SK-N-SH (cell line): ENCODE data around the gene MLLT6. TPM values are rescaled to one million over a fixed set of nuclear protein-coding genes. Genes with fewer than 3 reads are reported as not detected.

ENCODE experiments used
- CTCF ChIA-PET: fragments of 300-600, 350-600 bp; formaldehyde crosslinking; extraction: SDS; loops from one replicate; lab custom pipeline; 2021; lab: Yijun Ruan, JAX
- POLR2A ChIA-PET: fragments of 350-600 bp; sonication (Branson Sonifier 250); formaldehyde crosslinking; extraction: SDS; loops from one replicate; lab custom pipeline; 2020; ENCODE audit warnings: antibody characterized with exemption, inconsistent platforms; lab: Yijun Ruan, JAX
- DNase-seq: peaks from one replicate; pipeline ENCODE4 v3.0.0; 2012
- H2AFZ ChIP-seq: fragments of 200-600 bp; sonication (generic); 2 replicates; pipeline ENCODE4 v1.8.1; 2016; ENCODE audit warnings: antibody characterized with exemption, mild to moderate bottlenecking, low read depth
- H3F3A ChIP-seq: fragments of 200-600 bp; sonication (generic); replicated peaks from 2 replicates; pipeline ENCODE3; 2016; ENCODE audit warnings: antibody characterized with exemption, mild to moderate bottlenecking; ENCODE audit not compliant: insufficient read depth
- H3K27ac ChIP-seq, 2 experiments: fragments of 200-500 bp in 1 of 2; fragments of 200-600 bp in 1 of 2; sonication (Bioruptor generic) in 1 of 2; sonication (generic), shearing (Covaris generic) in 1 of 2; 2 replicates each; pipeline versions ENCODE4 v1.5.1 to v1.6.1; 2014 to 2016; ENCODE audit warnings: low read depth in 2 of 2, inconsistent platforms in 1 of 2, low read length in 1 of 2, mild to moderate bottlenecking in 1 of 2, mixed read lengths in 1 of 2
- H3K27me3 ChIP-seq: fragments of 200-600 bp; sonication (generic), shearing (Covaris generic); 2 replicates; pipeline ENCODE4 v1.6.1; 2016; ENCODE audit warnings: mixed run types; ENCODE audit not compliant: insufficient read depth
- H3K36me3 ChIP-seq, 2 experiments: fragments of 200-500 bp in 1 of 2; fragments of 200-600 bp in 1 of 2; sonication (Bioruptor generic) in 1 of 2; sonication (generic) in 1 of 2; replicated peaks in 1 of 2; 2 replicates each; pipeline versions ENCODE3 to v1.5.1; 2014 to 2016; ENCODE audit warnings: low read length in 1 of 2, mild to moderate bottlenecking in 1 of 2; ENCODE audit not compliant: insufficient read depth in 2 of 2, control insufficient read depth in 1 of 2
- H3K4me1 ChIP-seq, 2 experiments: fragments of 200-500 bp in 1 of 2; fragments of 200-600 bp in 1 of 2; sonication (Bioruptor generic) in 1 of 2; sonication (generic), shearing (Covaris generic) in 1 of 2; 2 replicates each; pipeline versions ENCODE4 v1.5.1 to v1.6.1; 2014 to 2016; ENCODE audit warnings: low read depth in 1 of 2, low read length in 1 of 2, mixed run types in 1 of 2; ENCODE audit not compliant: insufficient read depth in 2 of 2, control insufficient read depth in 1 of 2
- H3K4me2 ChIP-seq: fragments of 200-600 bp; sonication (generic), shearing (Covaris generic); 2 replicates; pipeline ENCODE4 v1.6.1; 2017; ENCODE audit warnings: mixed run types
- H3K4me3 ChIP-seq, 2 experiments: fragments of 200-500 bp in 1 of 2; fragments of 200-600 bp in 1 of 2; sonication (Bioruptor generic) in 1 of 2; sonication (generic), shearing (Covaris generic) in 1 of 2; 2 replicates each; pipeline versions ENCODE4 v1.5.1 to v1.8.1; 2014 to 2016; ENCODE audit warnings: low read depth in 2 of 2, inconsistent platforms in 1 of 2, low read length in 1 of 2, mild to moderate bottlenecking in 1 of 2, mixed read lengths in 1 of 2, moderate library complexity in 1 of 2
- H3K79me2 ChIP-seq: fragments of 200-600 bp; sonication (generic); 2 replicates; pipeline ENCODE4 v1.8.1; 2017; ENCODE audit warnings: mild to moderate bottlenecking; ENCODE audit not compliant: insufficient read depth
- H3K9ac ChIP-seq: fragments of 200-600 bp; sonication (generic); 2 replicates; pipeline ENCODE4 v1.6.1; 2017; ENCODE audit warnings: mixed run types
- H3K9me2 ChIP-seq: fragments of 200-600 bp; sonication (generic); 2 replicates; pipeline ENCODE4 v1.6.1; 2017; ENCODE audit warnings: mixed run types
- H3K9me3 ChIP-seq: fragments of 200-600 bp; sonication (generic); 2 replicates; pipeline ENCODE4 v1.6.1; 2017; ENCODE audit warnings: mixed run types, mild to moderate bottlenecking, moderate library complexity
- H4K20me1 ChIP-seq: fragments of 200-600 bp; sonication (generic); 2 replicates; pipeline ENCODE4 v1.6.1; 2017; ENCODE audit warnings: mild to moderate bottlenecking, mixed run types; ENCODE audit not compliant: insufficient read depth
- CHD2 ChIP-seq: fragments of 150-350 bp; IDR thresholded peaks from 2 replicates; pipeline ENCODE4 v1.6.1; 2018; ENCODE audit warnings: low read length; ENCODE audit not compliant: partially characterized antibody
- EP300 ChIP-seq, 2 experiments: IDR thresholded peaks; 2 replicates each; pipeline versions ENCODE4 v1.4.0 to v1.6.1; 2012; ENCODE audit warnings: borderline replicate concordance in 1 of 2, low read depth in 1 of 2, low read length in 1 of 2
- FOXJ3 ChIP-seq: sonication (generic); formaldehyde crosslinking; IDR thresholded peaks from 2 replicates; pipeline ENCODE4 v1.5.1; 2020; ENCODE audit warnings: mild to moderate bottlenecking, missing genetic modification reagents
- MXI1 ChIP-seq: IDR thresholded peaks from 2 replicates; pipeline ENCODE4 v1.6.1; 2012; ENCODE audit warnings: mild to moderate bottlenecking, low read depth, low read length, improper control_type of control experiment
- NFIC ChIP-seq: IDR thresholded peaks from 2 replicates; pipeline ENCODE4 v1.4.0; 2012; ENCODE audit warnings: borderline replicate concordance
- POLR2AphosphoS5 ChIP-seq: IDR thresholded peaks from 2 replicates; pipeline ENCODE4 v1.6.1; 2012; ENCODE audit warnings: low read depth, low read length
- RXRA ChIP-seq: IDR thresholded peaks from 2 replicates; pipeline ENCODE4 v1.4.0; 2012; ENCODE audit warnings: low read depth, mild to moderate bottlenecking, borderline replicate concordance
- SMC3 ChIP-seq: IDR thresholded peaks from 2 replicates; pipeline ENCODE4 v1.6.1; 2012; ENCODE audit warnings: low read depth, low read length, improper control_type of control experiment
- TEAD4 ChIP-seq: IDR thresholded peaks from 2 replicates; pipeline ENCODE4 v1.4.0; 2012; ENCODE audit warnings: mild to moderate bottlenecking, borderline replicate concordance; ENCODE audit not compliant: insufficient read depth
- USF1 ChIP-seq: IDR thresholded peaks from 2 replicates; pipeline ENCODE4 v1.4.0; 2012; ENCODE audit warnings: low read depth, borderline replicate concordance
- YY1 ChIP-seq: IDR thresholded peaks from 2 replicates; pipeline ENCODE4 v1.4.0; 2012; ENCODE audit warnings: low read depth, mild to moderate bottlenecking
- WGBS: methylation state at CpG from one replicate; pipeline ENCODE4 v1.1.6; 2017; ENCODE audit warnings: low lambda C conversion rate; 5-methylcytosine and 5-hydroxymethylcytosine counted together
- polyA plus RNA-seq, 3 experiments: library from polyadenylated mRNA; depleted of rRNA; stranded (reverse); fragments of >200 nt; gene quantifications; 2 replicates each; pipeline ENCODE4 v1.2.3, GENCODE V29; 2012
- TF ChIP-seq, protein P1 (sequence below): IDR thresholded peaks from 2 replicates; pipeline ENCODE4 v1.6.1; 2012; ENCODE audit warnings: mild to moderate bottlenecking, low read depth, low read length, moderate library complexity
- TF ChIP-seq, protein P2 (sequence below): fragments of 150-350 bp; IDR thresholded peaks from 2 replicates; pipeline ENCODE4 v1.6.1; 2016; ENCODE audit warnings: mild to moderate bottlenecking, low read depth, low read length
- TF ChIP-seq, protein P3 (sequence below): fragments of 200-600 bp; sonication (generic); IDR thresholded peaks from 2 replicates; pipeline ENCODE4 v1.6.1; 2017; ENCODE audit warnings: antibody characterized with exemption, mild to moderate bottlenecking, moderate library complexity

Gene MLLT6
- polyA plus RNA-seq, 1 of the 3 experiments (the other 2 are of a cell fraction) = 41.5 TPM

GRCh38 chr17:38669520-38669919, 35.6 kb upstream of the MLLT6 start:
- no peaks in the 10 kb centered on the region for H3K27me3 ChIP-seq
- DNase-seq = no peak
- no peaks in the 10 kb centered on the region for H3F3A ChIP-seq
- H3K36me3 ChIP-seq = no peaks in the 10 kb centered on the region
- no peaks in the 10 kb centered on the region for H3K9me3 ChIP-seq
- H3K9me2 ChIP-seq = no peaks in the 10 kb centered on the region
- TF ChIP-seq, protein P1, sequence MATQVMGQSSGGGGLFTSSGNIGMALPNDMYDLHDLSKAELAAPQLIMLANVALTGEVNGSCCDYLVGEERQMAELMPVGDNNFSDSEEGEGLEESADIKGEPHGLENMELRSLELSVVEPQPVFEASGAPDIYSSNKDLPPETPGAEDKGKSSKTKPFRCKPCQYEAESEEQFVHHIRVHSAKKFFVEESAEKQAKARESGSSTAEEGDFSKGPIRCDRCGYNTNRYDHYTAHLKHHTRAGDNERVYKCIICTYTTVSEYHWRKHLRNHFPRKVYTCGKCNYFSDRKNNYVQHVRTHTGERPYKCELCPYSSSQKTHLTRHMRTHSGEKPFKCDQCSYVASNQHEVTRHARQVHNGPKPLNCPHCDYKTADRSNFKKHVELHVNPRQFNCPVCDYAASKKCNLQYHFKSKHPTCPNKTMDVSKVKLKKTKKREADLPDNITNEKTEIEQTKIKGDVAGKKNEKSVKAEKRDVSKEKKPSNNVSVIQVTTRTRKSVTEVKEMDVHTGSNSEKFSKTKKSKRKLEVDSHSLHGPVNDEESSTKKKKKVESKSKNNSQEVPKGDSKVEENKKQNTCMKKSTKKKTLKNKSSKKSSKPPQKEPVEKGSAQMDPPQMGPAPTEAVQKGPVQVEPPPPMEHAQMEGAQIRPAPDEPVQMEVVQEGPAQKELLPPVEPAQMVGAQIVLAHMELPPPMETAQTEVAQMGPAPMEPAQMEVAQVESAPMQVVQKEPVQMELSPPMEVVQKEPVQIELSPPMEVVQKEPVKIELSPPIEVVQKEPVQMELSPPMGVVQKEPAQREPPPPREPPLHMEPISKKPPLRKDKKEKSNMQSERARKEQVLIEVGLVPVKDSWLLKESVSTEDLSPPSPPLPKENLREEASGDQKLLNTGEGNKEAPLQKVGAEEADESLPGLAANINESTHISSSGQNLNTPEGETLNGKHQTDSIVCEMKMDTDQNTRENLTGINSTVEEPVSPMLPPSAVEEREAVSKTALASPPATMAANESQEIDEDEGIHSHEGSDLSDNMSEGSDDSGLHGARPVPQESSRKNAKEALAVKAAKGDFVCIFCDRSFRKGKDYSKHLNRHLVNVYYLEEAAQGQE = no peak
- TF ChIP-seq POLR2AphosphoS5 = no peak
- TF ChIP-seq USF1 = no peak
- TF ChIP-seq TEAD4 = no peak
- TF ChIP-seq EP300 (IDR thresholded peaks at IDR 0.05; ENCODE audit: borderline replicate concordance in 1 of 2, low read depth in 1 of 2, low read length in 1 of 2) = no peak
- no peak for TF ChIP-seq SMC3
- no peak for TF ChIP-seq CHD2
- TF ChIP-seq, protein P2, sequence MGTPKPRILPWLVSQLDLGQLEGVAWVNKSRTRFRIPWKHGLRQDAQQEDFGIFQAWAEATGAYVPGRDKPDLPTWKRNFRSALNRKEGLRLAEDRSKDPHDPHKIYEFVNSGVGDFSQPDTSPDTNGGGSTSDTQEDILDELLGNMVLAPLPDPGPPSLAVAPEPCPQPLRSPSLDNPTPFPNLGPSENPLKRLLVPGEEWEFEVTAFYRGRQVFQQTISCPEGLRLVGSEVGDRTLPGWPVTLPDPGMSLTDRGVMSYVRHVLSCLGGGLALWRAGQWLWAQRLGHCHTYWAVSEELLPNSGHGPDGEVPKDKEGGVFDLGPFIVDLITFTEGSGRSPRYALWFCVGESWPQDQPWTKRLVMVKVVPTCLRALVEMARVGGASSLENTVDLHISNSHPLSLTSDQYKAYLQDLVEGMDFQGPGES = no peak
- no peak for TF ChIP-seq YY1
- no peak overlapping the region for H3K27ac ChIP-seq
- no peaks in the 10 kb centered on the region for H4K20me1 ChIP-seq
- ChIA-PET POLR2A (no interaction called here), CTCF (interaction anchor here (0.5 to 10.6 kb wide), 12 partner anchors 10 to 320 kb away, joined by 3 to 111 read pairs (median 4); partner anchors contain the start of gene SRCIN1)
- H3K4me2 ChIP-seq = no peak overlapping the region
- no peak overlapping the region for H2AFZ ChIP-seq
- H3K79me2 ChIP-seq = no peaks in the 10 kb centered on the region
- peaks cover 0 to 8% of the 10 kb centered on the region in 2 experiments; a peak in 1 of 4 replicates for H3K4me1 ChIP-seq
- no peak overlapping the region for H3K9ac ChIP-seq
- 43% methylated on average over 6 of the region's 6 CpGs for WGBS
- H3K4me3 ChIP-seq = no peak overlapping the region

DNA sequence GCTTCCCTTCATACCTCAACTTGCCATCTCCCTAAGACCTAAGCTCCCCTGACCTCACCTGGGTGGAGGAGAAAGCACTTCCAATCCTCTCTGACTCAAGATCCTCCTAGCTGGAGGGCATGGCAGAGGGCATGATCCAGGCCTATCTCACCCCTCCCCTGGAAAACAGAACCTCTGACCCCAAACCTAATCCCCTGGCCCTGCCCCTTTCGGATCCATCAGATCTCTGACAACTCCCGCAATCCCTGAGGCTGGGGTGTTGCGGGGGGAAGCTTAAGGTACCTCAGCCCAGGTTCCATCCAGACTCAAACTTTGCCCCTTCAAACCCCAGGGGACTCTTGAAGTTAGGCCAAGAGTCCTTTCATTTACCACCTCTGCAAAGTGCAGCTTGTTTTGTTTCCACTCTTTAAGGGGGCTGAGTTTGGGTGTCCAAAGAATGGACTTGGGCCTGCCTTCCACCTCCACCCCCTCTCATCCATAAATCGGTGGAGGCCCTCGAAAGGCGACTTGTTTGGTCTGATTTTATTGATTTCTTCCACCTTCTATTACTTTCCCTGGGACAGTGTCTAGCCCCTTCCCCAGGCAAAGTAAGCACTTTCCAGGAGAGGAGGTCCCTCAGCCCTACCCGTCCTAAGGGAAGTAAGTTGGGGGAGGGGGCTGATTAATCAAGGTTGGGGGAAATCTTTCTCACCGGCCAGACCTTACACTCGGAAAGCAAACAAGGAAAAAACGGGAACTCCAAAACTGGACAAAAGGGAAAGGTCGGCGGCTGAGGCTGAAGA, 32.9 kb upstream of the MLLT6 start:
- 93% methylated on average over 12 of the region's 12 CpGs for WGBS
- CTCF ChIA-PET = interaction anchor here (0.7 to 10.6 kb wide), 6 partner anchors 9 to 246 kb away, joined by 3 to 111 read pairs (median 8); no protein-coding TSS in a partner anchor
- no peak for DNase-seq
- TF ChIP-seq FOXJ3 (no peak), YY1 (no peak), RXRA (no peak), NFIC (no peak), MXI1 (no peak)
- TF ChIP-seq, protein P1 = no peak
- TF ChIP-seq, protein P3, sequence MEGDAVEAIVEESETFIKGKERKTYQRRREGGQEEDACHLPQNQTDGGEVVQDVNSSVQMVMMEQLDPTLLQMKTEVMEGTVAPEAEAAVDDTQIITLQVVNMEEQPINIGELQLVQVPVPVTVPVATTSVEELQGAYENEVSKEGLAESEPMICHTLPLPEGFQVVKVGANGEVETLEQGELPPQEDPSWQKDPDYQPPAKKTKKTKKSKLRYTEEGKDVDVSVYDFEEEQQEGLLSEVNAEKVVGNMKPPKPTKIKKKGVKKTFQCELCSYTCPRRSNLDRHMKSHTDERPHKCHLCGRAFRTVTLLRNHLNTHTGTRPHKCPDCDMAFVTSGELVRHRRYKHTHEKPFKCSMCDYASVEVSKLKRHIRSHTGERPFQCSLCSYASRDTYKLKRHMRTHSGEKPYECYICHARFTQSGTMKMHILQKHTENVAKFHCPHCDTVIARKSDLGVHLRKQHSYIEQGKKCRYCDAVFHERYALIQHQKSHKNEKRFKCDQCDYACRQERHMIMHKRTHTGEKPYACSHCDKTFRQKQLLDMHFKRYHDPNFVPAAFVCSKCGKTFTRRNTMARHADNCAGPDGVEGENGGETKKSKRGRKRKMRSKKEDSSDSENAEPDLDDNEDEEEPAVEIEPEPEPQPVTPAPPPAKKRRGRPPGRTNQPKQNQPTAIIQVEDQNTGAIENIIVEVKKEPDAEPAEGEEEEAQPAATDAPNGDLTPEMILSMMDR = no peak

More for the DNA sequence above, 32.9 kb upstream of the MLLT6 start:
- Histone ChIP-seq H3K79me2 (no peaks in the 10 kb centered on the region), H3F3A (peaks cover 3% of the 10 kb centered on the region), H3K9me2 (no peaks in the 10 kb centered on the region), H3K4me3 (no peak overlapping the region), H3K36me3 (no peaks in the 10 kb centered on the region), H3K9ac (no peak overlapping the region), H2AFZ (no peak overlapping the region), H3K4me1 (peaks cover 0 to 16% of the 10 kb centered on the region in 2 experiments; a peak in 1 of 4 replicates), H3K9me3 (no peaks in the 10 kb centered on the region), H3K27me3 (no peaks in the 10 kb centered on the region), H4K20me1 (no peaks in the 10 kb centered on the region), H3K27ac (no peak overlapping the region), H3K4me2 (no peak overlapping the region)
- POLR2A ChIA-PET = no interaction called here
